Spleen (tissue), 11 donors: ENCODE measurements around the gene PODXL2. TPM values are rescaled to one million over a fixed set of nuclear protein-coding genes. Genes with fewer than 3 reads are reported as not detected.

Experiments used
- microRNA-seq, 3 donors: library from miRNA; unstranded; fragments of <30 nt; microRNA quantifications; one replicate each; pipeline versions ENCODE4 to v1.1.0, GENCODE V29; 2019 to 2020
- polyA plus RNA-seq, 3 donors: library from polyadenylated mRNA; stranded (reverse); fragments of 200-250 nt; gene quantifications; one replicate each; pipeline ENCODE4 v1.2.1, GENCODE V29; 2013
- small RNA-seq, 4 donors: library from RNA; depleted of rRNA; stranded (forward); fragments of <200 nt; gene quantifications; one replicate each; pipeline ENCODE3, GENCODE V24; 2016
- total RNA-seq, 7 donors: library from RNA; depleted of rRNA in 3 of 7; stranded (reverse); fragments of >200 nt in 3 of 7; fragmentation: NEBNext Ultra II Directional in 4 of 7; extraction: Animal tissue kit (Norgen Biotek cat#: 25700) in 4 of 7; gene quantifications; one replicate each; pipeline versions ENCODE4 v1.1.0 to v1.2.1, GENCODE V29; 2016 to 2021
- donor health status: healthy with polysubstance abuse.
- donor health status: DM: no; HTN: no; CAD: no; lungs with moderate emphysema.
- donor health status: DM: no; HTN: no; CAD: no.
- donor health status: Bipolar disorder and iron deficiency.
- donor health status: healthy.
- donor health status: DM: no; HTN: no; CAD: no.
- donor health status: DM: yes; HTN: yes; CAD: no.

Gene PODXL2
- total and polyA plus RNA-seq, 10 donors = 0.77 to 3.1 (median 2.4) TPM

Small RNA genes within 50 kb of the gene (microRNA-seq; reads per million reads assigned to microRNA genes)
- gene MIR7976 = 0.35 to 0.57 (median 0.36) reads per million in 3 donors

Small RNA genes within 50 kb of the gene (small RNA-seq; reads per million reads assigned to genes)
- 0 to 0.14 (median 0) reads per million in 4 donors for gene MIR7976

Other genes starting within 250 kb of the PODXL2 start
- 10 to 100 TPM; 27.2 to 42.3 (median 31.8) TPM for gene TPRA1, start 38.5 kb upstream of the PODXL2 start, total RNA-seq
- 10 to 100 TPM; 16.1 to 29.6 (median 27.6) TPM for gene TPRA1, start 38.5 kb upstream of the PODXL2 start, polyA plus RNA-seq
- gene MCM2, start 30.8 kb upstream of the PODXL2 start, total RNA-seq = 10 to 100 TPM in 6 of 7 donors, 1 to 10 TPM in 1; 7.4 to 23.5 (median 18.2) TPM
- gene MCM2, start 30.8 kb upstream of the PODXL2 start, polyA plus RNA-seq = 10 to 100 TPM in 2 of 3 donors, 1 to 10 TPM in 1; 5.5 to 14.3 (median 11.4) TPM
- gene ABTB1, start 43.8 kb downstream of the PODXL2 start, total RNA-seq = 100 to 1,000 TPM in 6 of 7 donors, 10 to 100 TPM in 1; 91.9 to 172 (median 152) TPM
- gene ABTB1, start 43.8 kb downstream of the PODXL2 start, polyA plus RNA-seq = 100 to 1,000 TPM in 2 of 3 donors, 10 to 100 TPM in 1; 57.9 to 156 (median 138) TPM
- 100 to 1,000 TPM in 3 of 7 donors, 10 to 100 TPM in 4; 47.6 to 134 (median 85.9) TPM for gene MGLL, start 193.3 kb downstream of the PODXL2 start, total RNA-seq
- 10 to 100 TPM; 11.0 to 47.2 (median 15.8) TPM for gene MGLL, start 193.3 kb downstream of the PODXL2 start, polyA plus RNA-seq